HG03565 (cell line): ENCODE measurements around the gene GDF15.
"Not testable (repeated sequence)": the region's sequence is repeated elsewhere in the genome, so short reads cannot be mapped to it uniquely, and the experiment has no call there.

Source experiments
- ATAC-seq: cut with Tn5 transposase; IDR thresholded peaks from one replicate; pipeline ENCODE4 v1.9.1; 2021; ENCODE audit warnings: mild to moderate bottlenecking, moderate library complexity; ENCODE audit not compliant: unreplicated experiment

Gene GDF15

DNA sequence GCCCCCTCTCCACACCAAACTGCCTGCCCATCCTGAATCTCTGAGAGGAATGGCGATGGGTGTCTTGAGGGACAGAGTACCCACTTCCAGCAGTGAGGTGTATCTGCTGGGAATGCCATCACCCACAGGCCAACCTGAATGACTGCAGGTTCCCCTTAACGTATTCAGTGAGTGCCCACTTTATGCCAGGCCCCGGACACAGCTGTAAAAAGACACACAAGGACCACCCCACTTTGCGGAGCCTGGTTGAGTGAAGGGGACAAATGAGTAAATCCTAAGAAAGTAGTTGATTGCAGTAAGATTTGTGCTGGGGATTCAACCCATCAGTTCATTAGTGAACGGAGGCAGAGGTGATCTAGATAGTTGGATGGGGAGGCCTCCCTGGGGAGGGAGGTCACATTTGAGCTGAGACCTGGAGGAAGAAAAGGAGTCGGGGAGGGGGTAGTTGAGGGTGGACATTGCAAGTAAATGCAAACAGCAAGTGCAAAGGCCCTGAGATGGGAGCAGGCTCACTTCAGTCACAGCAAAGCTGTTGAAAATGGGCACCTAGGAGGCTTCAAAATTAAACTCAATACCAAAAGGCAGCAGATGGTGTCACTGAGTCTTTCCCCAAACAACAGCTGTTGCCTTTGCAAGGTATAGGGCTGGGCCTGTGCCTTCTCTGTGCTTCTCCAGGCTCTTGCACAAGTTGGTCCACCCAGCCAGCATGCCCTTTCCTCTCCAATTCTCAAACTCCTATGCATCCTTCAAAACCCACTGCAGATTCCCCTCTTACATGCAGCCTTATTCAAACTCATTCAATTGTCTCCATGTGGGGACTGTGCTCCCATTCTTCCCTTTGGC is 4.3 kb downstream of the GDF15 start:
- ATAC-seq, result no peak

DNA sequence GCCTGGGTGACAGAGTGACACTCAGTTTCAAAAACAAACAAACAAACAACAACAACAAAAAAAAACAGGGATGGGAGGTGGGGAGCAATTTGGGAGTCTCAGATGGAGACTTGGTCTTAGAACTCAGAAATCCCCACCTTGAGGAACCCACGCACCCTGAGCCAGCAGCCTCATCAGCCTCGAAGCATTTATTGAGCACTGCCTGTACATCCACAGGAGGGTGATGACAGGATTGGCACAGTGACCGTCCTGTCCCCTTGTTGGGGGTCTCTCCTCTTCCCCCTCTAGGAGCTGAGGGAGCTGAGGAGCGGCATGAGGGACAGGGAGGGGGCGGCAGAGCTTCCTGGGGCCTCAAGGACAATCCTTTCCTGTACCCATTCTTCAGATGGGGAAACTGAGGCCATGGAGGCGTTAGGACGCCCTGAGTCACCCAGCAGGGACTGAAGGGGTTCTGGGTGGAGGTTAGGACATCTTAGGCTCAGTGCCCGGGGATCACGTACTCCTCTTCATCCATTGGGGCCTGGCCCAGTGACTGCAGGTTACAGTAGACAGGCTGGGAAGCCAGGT is 5.6 kb downstream of the GDF15 start:
- ATAC-seq, result no peak

DNA sequence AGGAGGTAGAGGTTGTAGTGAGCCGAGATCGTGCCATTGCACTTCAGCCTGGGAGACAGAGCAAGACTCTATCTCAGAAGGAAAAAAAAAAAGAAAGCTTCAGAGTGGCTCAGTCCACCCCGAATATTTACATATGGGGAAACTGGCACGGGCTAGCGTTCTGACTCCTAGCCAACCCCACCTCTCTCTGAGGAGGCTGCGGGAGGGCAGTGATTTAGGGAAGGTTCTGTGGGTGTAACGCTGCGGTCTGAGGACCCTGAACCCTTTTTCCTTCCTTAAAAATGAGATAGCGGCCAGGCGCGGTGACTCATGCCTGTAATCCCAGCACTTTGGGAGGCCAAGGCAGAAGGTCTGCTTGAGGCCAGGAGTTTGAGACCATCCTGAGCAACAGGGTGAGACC is 6.5 kb downstream of the GDF15 start:
- no peak for ATAC-seq

DNA sequence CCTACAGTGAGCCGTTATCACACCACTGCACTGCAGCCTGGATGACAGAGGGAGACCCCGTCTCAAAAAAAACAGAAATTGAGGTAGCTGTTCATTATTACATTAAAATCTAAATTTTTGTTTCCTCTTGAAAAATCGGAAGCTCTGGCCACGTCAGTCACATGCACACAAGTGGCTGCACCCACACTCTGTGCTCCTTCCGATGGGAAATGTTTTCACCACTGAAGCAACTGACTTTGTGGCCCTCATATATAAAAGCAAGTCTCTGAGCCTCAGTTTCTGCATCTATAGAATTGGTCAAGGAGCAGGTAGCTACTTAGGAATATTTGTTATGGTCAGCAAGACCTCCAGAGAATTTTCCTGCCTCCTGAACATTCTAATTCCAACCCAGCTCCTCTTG is 7.0 kb downstream of the GDF15 start:
- no peak for ATAC-seq

DNA sequence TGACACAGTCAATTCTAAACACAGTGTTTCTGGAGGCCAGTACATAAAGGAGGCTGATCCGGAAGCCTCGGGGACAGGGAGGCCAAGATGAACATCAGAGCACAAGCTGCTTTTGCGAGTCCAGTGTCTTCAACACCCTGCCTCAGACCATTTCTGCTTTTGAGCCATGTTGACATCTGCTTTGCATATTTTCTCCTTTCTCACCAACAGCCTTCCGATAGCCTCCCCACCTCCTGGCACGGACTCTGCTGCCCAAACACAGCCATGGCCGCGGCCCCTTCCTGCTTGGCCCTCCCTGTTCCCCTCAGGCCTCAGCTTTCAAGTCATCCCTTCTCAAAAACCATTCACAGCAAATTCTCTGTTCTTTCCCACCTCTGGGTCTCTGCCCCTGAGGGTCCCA is 7.9 kb downstream of the GDF15 start:
- no peak for ATAC-seq

DNA sequence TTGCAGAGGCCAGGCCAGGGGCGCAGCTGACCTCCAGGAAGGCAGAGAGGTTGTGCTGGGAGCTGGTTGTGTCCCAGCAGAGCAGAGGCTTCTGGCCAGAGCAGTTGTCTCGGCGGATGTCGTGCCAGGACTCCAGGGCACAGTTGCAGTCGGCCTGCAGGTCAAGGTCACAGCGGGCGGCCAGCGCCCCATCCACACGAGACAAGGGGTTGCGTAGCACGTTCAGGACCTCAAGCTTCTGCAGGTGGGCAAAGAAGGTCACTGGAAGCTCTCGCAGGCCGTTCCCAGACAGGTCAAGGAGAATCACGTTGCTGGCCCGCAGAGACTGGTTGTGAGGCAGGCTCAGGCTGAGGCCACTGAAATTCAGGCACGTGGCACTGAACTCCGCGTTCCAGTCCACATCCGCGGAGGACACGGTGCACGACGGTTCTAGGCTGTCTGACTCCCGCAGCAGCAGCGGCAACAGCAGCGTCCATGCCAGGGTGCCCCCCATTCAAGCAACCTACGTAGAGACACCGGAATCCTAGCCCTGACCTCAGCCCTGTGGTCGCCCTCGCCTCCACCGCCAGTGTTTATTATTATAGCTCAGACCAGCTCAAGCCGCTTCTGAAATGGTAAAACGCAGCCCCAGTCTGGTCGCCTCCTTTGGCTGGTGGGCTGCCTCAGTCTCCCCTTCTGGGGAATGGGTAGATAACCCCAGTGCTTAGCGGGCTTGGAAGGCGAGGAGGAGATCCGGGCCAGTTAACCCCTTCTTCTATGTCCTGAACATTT is 10.7 kb downstream of the GDF15 start:
- ATAC-seq, result no peak

DNA sequence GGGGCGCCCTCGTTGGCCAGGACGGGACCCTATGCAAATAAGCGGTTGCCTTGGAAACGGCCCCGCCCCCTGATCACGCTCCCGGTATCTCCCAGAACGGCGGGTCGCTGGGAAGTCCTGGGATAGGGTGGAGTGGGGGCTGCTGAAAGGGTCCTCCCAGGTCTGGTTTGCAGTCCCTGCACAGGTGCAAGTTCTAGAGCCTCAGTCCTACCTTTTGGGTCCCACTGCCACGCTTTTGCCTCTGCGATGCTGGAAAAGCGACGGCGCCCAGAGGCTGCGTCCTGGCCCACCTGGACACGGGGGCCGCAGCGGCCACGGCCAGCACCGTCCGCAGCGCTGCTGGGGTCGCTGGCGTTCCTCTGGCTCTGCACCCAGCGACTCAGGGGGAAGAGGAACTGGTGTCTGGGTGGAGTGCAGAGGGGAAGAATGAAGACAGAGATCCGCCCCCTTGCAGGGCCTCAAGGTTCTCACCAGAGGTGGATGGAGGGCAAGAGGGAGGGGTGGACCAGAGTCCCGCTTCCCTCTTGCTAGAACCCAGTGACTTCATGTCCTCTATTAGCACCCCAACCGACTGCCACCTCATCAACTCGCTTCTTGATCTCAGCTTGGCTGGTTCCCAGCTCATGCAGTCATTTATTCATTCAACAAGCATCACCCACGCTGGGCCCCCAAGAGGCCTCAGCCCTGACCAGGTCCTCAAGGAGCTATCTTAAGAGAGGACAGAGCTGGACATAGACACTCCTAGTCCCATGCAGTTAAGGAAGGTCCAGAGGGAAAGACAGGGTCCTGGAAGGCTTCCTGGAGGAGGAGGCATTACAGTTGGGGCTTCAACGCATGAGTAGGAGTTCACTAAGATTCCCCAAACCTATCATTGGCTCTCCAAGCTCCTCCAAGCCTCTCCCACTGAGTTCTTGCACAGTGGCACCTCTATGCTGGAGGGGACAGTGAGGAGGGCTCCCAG is 11.6 kb downstream of the GDF15 start, which contains the start of gene LRRC25:
TSS of gene LRRC25 (minus strand) at position 381 of the 961 bp plus-strand sequence. CDS start 659 bp downstream, outside the sequence.
- no peak for ATAC-seq

DNA sequence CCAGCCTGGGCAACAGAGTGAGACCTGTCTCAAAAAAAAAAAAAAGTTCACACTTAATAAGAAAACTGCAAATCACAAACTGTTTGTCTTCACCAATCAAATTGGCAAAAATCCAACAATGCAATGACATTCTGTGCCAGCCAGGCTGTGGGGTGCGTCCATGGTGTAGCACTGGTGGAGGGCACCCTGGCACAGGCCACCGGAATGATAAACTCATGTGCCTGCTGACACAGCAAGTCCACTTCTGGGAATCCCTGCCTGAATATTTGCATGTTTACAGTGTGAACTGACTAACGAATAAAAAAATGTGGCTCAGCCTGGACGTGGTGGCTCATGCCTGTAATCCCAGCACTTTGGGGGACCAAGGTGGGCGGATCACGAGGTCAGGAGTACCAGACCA is 13.1 kb downstream of the GDF15 start:
- no peak for ATAC-seq

DNA sequence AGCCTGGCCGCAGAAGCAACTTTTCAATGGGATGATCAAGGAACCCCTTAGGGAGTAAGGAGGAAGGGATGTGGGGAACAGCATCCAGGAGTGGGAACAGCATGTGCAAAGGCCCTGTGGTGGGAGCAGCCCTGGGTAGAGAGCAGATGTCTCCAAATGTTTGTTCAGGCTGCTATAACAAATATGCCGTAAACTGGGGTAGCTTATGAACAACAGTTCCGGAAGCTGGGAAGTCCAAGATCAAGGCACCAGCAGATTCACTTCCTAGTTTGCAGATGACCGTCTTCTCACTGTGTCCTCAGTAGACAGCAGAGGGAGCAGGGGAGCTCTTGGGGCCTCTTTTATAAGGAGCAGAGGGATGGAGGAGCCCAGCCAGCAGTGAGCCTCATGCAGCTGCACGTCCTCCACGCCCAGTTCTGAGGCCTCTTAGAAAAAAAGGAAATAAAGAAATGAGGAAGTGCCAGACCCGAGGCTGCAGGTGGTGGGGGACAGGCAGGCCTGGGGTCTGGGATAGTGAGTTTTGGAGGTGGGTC is 15.7 kb downstream of the GDF15 start:
- no peak for ATAC-seq

DNA sequence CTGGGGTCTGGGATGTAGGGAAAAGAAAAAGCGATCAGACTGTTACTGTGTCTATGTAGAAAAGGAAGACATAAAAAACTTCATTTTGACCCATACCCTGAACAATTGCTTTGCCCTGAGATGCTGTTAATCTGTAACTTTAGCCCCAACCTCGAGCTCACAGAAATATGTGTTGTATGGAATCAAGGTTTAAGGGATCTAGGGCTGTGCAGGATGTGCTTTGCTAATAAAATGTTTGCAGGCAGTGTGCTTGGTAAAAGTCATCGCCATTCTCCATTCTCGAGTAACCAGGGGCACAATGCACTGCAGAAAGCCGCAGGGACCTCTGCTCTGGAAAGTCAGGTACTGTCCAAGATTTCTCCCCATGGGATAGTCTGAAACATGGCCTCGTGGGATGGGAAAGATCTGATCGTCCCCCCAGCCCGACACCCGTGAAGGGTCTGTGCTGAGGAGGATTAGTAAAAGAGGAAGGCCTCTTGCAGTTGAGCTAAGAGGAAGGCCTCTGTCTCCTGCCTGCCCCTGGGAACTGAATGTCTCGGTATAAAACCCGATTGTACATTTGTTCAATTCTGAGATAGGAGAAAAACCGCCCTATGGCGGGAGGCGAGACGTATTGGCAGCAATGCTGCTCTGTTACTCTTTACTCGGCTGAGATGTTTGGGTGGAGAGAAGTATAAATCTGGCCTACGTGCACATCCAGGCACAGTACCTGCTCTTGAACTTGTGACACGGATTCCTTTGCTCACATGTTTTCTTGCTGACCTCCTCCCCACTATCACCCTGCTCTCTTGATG is 16.7 kb downstream of the GDF15 start:
- ATAC-seq, result not testable (repeated sequence)

DNA sequence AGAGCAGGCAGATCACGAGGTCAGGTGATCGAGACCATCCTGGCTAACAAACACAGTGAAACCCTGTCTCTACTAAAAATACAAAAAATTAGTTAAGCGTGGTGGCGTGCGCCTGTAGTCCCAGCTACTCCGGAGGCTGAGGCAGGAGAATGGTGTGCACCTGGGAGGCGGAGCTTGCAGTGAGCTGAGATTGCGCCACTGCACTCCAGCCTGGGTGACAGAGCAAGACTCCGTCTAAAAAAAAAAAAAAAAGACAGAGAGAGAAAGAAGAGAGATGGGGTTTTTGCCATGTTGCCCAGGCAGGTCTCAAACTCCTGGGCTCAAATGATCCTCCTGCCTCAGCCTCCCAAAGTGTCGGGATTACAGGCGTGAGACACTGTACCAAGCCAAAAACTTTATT is 19.8 kb downstream of the GDF15 start:
- ATAC-seq, result not testable (repeated sequence)

DNA sequence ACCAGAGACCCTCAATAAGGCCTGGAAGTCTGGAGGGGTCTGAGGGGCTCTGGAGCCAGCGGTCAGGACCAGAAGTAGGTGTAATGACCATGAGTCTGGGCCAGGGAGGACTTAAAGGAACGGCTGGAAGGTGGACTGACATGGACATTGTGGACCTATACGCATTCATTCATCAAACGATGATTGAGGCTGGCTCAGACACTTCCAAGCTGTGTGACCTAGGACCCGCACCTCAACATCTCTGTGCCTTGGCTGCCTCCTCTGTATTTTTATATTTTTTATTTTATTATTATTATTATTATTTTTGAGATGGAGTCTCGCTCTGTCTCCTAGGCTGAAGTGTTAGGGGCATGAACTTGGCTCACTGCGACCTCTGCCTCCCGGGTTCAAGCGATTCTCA is 20.8 kb downstream of the GDF15 start:
- ATAC-seq, result no peak

DNA sequence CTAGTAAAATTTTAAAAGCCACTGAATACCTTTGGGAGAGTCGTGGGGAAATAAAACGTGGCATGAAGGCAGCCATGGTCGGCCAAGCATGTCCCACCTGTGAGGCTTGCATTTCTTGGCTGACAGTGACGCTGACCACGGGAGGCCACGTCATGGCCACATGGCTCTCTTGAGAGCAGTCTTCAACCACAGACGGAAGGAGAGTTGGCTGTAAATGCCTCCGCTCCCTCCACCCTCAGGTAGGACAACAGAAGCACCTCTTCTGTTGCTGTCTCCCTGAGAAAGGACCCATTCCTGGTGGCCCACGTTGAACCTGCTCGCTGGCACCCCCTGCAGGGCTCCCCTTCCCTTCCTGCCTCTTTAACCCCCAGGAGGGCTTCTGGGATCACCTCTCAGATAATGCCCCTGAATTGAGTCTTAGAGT is 22.1 kb downstream of the GDF15 start:
- peak; percentile 70 for ATAC-seq

DNA sequence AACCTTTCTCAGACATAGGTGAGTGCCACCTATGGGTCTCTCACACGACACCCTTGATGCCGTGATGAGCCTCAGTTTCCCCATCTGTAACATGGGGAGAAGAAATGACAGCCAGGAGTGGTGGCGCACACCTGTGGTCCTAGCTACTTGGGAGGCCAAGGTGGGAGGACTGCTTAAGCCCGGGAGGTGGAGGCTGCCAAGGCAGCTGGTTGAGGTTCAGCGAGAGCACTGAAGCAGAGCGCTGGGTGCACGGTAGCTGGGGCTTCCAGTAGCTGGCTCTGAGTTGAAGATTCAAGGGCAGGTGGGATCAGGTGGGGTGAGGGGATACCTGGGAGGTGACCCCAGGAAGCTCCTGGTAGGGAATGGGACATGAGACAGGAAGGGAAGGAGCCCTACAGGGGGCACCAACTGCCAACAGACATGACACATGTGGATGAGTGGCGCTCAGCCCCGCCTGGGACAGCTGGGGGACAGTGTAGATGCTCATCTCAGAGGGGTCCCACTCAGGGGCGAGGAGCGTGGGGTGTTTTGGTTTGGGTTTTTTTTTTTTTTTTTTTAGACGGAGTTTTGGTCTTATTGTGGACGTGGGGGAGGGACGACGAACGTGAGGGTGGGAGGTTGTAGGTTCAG is 26.8 kb downstream of the GDF15 start:
- ATAC-seq, result no peak

DNA sequence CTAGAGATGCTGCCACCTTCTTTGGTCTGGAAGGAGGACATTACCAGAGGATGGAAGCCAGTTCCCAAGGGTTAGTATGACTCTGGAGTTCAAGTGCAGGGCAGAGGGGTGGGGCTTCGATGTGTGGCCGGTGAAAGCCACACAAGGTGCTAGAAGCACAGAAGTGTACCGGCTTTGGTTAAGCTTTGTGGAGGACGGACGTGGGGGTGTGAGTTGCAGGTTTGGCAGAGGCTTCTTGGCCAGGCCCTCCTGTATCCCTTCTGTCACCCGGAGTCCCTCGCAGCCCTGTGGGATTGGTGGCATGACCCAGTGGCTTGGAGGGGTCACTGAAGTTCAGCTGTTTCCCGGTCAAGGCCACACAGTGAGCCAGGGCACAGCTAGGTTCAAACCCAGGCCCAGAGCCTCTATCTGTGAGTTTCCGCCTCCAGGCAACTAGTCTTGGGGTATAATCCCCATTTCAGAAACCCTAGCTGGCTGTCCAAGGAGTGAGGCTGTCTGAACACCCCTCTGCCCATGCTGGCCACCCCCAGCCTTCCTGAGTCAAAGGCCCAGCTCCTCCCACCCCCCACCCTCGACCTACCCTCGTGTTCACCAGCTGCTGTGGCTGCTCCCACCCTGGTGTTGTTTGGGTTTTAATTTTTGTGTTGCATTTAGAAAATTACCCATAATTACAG is 28.7 kb downstream of the GDF15 start:
- no peak for ATAC-seq

DNA sequence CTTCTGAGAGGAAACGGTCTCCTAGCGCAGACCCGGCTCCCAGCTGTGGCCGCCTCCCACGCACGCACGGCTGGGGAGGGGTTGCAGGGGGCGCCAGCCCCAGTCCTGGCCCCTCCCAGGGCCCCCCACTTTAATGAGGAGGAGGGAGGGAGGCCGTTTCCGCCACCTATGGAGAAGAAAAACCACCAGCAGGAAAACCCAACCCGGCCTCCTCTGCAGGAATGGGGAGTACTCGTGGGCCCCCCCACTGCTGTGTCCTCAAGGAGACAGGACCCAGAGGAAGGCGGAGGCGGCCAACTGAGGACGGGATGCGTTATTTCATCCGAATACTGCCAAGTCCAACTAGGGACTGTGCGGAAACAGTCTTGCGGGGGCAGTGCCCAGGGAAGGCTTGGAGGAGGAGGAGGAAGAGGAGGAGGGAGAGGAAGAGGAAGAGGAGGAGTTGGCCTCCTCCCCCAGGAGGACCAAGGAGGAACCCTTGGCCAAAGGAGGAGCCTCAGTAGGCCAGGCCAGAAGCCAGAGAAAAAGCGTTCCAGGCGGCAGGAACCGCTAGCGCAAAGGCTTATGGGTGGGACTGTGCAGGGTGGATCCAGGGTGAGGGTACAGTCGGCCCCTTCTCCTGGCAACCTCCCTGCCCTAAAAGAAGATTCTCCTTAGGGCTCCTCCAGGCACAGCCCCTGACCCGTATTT is 29.4 kb downstream of the GDF15 start:
- no peak for ATAC-seq

DNA sequence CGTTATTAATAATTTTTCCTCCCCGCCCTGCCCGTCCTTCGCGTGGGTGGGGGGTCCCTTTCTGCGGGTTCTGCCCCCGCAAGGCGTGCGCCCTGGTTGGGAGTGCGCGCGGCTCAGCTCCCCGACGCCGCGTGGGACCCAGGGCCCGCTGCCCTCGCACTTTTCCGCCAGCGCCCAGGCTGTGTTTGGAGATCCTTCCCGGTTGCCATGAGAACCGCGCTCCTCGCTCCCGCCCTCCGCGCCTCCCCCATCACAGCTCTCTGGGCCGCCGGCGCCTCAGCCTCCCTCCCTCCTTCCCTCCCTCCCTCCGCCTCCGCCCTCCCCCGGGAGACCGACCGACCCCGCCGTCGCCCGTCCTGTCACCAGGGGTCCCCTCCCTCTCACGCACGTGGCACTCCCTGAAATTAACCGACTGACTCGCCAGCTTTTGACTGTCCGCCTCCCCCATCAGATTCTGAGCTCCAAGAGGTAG is 30.9 kb downstream of the GDF15 start:
- no peak for ATAC-seq
